ENCODE data around the gene FRMD3. TPM values are rescaled to one million over a fixed set of nuclear protein-coding genes. Genes with fewer than 3 reads are reported as not detected.

The FRMD3 gene
- total RNA-seq, 1 experiment from 2014 or later, result 0.55 TPM

GRCh38 chr9:83342731-83343130 is 195.5 kb downstream of the FRMD3 start:
- H3K14ac ChIP-seq (ENCODE audit: insufficient read depth, low read length), result peak overlapping the region; percentile 71
- H3K4me2 ChIP-seq (ENCODE audit: insufficient read depth, insufficient read length, low read length), result no peak overlapping the region
- H3K56ac ChIP-seq (ENCODE audit: insufficient read length, low read depth, low read length), result no peak overlapping the region
- H2AK5ac ChIP-seq (ENCODE audit: insufficient read length, low read length), result no peak overlapping the region
- DNase-seq, result no peak
- H2BK20ac ChIP-seq (ENCODE audit: low read depth, low read length, poor library complexity, severe bottlenecking), result no peak overlapping the region
- H3K23ac ChIP-seq (ENCODE audit: insufficient read length, low read depth, low read length), result no peak overlapping the region
- no peak overlapping the region for H3K27ac ChIP-seq (ENCODE audit: insufficient read length, low read depth, low read length)
- no CpG with 5 or more reads among the region's 3 CpGs for WGBS (ENCODE audit: extremely low coverage, insufficient read length, low lambda C conversion rate)
- no peak overlapping the region for H3K4ac ChIP-seq (ENCODE audit: low read depth, low read length)
- no peak overlapping the region for H3K9ac ChIP-seq (ENCODE audit: extremely low read depth, insufficient read length, low read length)
- Mint-ChIP-seq H3K4me3 (no peak overlapping the region), H3K36me3 (ENCODE audit: insufficient read depth in 1 of 3, low read depth in 3 of 3) (no peaks in the 10 kb centered on the region), H3K27ac (no peak overlapping the region), H3K9me3 (no peaks in the 10 kb centered on the region), H3K4me1 (peaks cover 9 to 10% of the 10 kb centered on the region in 2 experiments), H3K27me3 (ENCODE audit: low read depth) (no peaks in the 10 kb centered on the region)
- no peak overlapping the region for H2BK12ac ChIP-seq (ENCODE audit: insufficient read length, low read depth, low read length)
- H2BK5ac ChIP-seq (ENCODE audit: insufficient read length, low read length), result no peak overlapping the region
- no peak overlapping the region for H2AFZ ChIP-seq (ENCODE audit: low read length)
- no peaks in the 10 kb centered on the region for H3K9me3 ChIP-seq (ENCODE audit: control insufficient read depth, low read depth, low read length)
- H3K79me2 ChIP-seq (ENCODE audit: insufficient read depth, low read length), result no peaks in the 10 kb centered on the region
- H3T11ph ChIP-seq (ENCODE audit: low read length), result no peak overlapping the region
- no peak overlapping the region for H2BK120ac ChIP-seq (ENCODE audit: low read depth, low read length, poor library complexity, severe bottlenecking)
- no peak overlapping the region for H4K5ac ChIP-seq (ENCODE audit: insufficient read length, low read depth, low read length)
- no peaks in the 10 kb centered on the region for H3K4me1 ChIP-seq (ENCODE audit: insufficient read depth, low read length)
- no peaks in the 10 kb centered on the region for H3K79me1 ChIP-seq (ENCODE audit: insufficient read depth, low read depth, low read length, poor library complexity, severe bottlenecking)
- no peak for TF ChIP-seq CTCF (conservative IDR thresholded peaks at IDR 0.05)
- no peak overlapping the region for H3K18ac ChIP-seq (ENCODE audit: insufficient read length, low read depth, low read length)
- no peaks in the 10 kb centered on the region for H3K23me2 ChIP-seq (ENCODE audit: insufficient read length, low read depth, low read length, poor library complexity, severe bottlenecking)
- H4K20me1 ChIP-seq (ENCODE audit: control insufficient read depth, insufficient read depth, insufficient read length), result no peaks in the 10 kb centered on the region
- H4K91ac ChIP-seq (ENCODE audit: insufficient read length, low read depth, low read length), result no peak overlapping the region
- no peak overlapping the region for H4K8ac ChIP-seq (replicated peaks; ENCODE audit: insufficient read length, low read depth, low read length)
- H2BK15ac ChIP-seq (ENCODE audit: low read depth, low read length), result no peak overlapping the region
- no peaks in the 10 kb centered on the region for H3K27me3 ChIP-seq (ENCODE audit: insufficient read depth, low read length)

All from H9 (cell line).